H54 (cell line): ENCODE data around the gene LAPTM4A.
A peak's percentile ranks its signal among the peaks of the same experiment; 100 is the strongest.

Source experiments
- DNase-seq: peaks from one replicate; pipeline ENCODE4 v3.0.0; 2011; ENCODE audit warnings: low spot score, mixed read lengths; ENCODE audit not compliant: insufficient read length
- FAIRE-seq: peaks from 3 replicates; lab custom pipeline; 2011; peaks lifted over from hg19 to GRCh38; lab: Jason Lieb, UNC
- POLR2A ChIP-seq: IDR thresholded peaks from 2 replicates; pipeline ENCODE4 v1.6.1; 2011; ENCODE audit warnings: low read depth, mild to moderate bottlenecking, low read length

Gene LAPTM4A

DNA sequence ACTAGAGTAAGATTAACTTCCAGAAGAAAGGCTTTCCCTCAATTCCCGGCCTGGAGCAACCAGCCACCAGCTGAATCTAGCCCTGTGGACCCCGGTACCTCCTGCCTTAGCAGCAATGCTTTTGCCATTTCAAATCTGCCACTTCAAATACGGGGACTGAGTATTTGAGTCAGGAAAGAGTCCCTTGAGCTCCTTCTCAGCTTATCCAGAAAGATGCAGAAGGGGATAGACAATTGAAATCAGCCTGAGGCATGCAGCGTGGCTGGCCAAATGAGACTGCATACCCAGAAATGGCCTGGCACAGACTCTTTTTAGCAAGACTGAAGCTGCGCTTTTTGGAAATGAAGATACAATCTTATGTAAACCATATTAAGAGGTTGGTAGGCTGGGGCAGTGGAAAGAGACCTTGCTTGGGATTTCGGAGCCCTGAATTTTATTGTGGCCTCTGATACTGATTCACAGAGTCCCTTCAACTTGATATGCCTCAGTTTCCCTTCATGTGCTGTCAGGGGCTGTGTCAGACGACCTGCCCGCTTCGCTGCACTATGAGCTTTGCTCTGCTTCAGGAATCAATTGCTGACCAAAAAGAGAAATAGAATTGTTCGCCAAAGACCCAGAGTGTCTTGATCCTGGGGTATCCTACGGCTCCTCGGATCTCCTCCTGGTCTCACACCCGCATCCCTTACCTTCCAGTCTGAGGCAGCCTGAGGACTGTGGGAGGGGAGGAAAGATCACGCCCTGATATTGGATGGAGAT is 40.0 kb downstream of the LAPTM4A start:
- no peak for TF ChIP-seq POLR2A
- FAIRE-seq (no peak), DNase-seq (no peak)

DNA sequence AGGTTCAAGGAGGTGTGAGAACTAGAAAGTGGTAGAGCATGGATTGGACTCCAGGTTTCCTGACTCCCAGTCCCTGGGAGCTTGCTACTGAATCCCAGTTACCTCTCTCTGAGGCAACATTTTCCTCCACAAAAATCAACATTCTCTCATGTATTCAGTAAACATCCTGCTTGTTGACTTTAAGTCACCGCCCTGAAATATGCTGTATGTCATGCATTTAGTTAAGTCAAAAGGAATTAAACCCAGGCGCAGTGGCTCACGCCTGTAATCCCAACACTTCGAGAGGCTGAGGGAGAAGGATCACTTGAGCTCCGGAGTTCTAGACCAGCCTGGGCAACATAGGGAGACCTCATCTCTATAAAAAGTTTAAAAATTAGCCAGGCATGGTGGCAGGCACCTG is 42.7 kb downstream of the LAPTM4A start:
- FAIRE-seq (no peak), DNase-seq (no peak)
- TF ChIP-seq POLR2A: no peak

DNA sequence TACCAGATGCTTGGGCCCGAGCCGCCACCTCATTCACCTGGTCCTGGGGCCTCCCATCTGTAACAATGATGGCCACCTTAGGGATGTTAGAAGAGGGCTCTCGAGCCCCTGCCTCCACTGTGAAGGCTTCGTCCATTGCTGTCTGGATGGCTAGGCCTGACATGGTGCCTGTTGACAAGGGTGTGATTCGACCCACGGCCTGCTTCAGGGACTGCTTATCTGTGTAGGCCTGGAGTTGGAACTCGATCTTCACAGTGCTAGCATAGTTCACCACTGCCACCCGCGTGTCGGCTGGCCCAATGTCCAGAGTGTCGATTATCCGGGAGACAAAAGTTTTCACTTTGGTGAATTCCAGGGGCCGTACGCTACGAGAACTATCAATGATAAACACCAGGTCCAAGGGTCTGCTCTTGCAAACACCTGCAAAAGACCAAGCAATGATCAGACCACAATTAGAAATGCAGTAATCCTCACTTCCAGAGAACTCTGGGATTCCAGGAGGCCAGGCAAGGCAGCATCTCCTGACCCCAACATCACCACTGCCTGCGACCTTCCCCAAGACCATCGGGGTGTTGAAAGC is 45.4 kb downstream of the LAPTM4A start:
- FAIRE-seq: no peak
- DNase-seq: no peak
- no peak for TF ChIP-seq POLR2A

DNA sequence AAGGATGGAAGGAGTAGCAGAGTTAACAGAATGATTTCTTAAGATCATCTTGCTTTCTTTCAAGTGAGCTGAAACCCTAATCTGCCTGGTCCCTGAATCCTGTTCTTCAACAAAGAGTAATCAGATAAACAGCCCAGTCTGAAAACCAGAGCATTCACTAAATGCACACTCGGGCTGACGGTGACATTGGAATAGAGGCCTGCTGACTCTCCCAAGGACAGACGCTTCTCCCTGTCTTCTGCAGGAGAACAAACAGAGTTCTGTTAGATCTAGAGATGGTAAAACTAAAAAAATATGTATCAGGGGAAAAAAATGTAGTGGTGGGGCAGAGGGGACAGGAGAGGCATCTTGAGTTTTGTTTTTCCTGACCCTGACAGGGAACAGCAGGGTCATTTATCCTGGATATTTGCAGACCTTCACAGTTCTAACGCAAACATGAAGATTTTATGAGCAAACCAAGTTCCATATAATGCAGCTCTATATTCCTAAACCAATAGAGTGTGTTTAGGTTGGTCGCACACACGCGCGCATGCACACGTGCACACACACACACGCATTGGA is 46.3 kb downstream of the LAPTM4A start:
- no peak for TF ChIP-seq POLR2A
- DNase-seq (no peak), FAIRE-seq (no peak)

DNA sequence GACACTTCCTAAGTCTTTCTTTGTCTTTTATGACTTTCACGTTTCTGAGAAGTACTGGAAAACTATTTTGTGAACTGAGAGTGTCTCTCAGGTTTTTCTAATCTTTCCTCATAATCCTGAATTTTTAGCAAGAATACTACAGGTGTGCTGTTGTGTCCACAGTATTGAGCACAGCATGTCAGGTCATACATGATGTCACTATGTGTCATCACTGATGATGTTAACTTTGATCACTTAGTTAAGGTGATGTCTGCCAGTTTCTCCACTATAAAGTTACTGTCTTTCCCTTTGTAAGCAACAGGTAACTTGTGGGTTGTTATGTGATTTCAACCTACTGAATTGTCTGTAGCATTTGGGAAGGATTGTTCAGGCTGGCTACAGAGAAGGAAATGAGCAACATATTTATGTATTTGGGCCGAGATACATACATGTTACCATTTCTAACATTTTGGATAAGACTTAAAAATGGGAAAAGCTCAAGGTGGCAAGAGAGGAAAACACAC is 50.0 kb downstream of the LAPTM4A start:
- FAIRE-seq: no peak
- no peak for TF ChIP-seq POLR2A
- DNase-seq: no peak

DNA sequence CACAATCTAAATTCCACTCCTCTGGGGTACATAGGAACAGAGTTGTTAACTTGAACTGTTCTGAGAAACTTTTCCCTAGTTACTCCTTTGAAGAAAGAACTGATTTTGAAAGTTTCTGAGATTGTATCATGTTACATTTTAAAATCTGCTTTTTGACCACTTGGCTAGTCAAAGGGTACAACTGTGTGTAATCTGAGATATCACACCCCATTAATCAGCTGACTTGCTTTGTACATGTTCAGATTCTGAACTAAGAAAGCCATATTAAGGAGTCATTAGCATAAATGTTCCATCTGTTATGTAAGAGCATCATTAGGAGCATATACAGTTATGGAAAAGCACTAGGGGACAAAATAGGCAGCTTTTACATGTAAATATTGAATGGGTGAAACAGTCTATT is 57.7 kb downstream of the LAPTM4A start:
- FAIRE-seq: no peak
- no peak for TF ChIP-seq POLR2A
- DNase-seq: no peak

DNA sequence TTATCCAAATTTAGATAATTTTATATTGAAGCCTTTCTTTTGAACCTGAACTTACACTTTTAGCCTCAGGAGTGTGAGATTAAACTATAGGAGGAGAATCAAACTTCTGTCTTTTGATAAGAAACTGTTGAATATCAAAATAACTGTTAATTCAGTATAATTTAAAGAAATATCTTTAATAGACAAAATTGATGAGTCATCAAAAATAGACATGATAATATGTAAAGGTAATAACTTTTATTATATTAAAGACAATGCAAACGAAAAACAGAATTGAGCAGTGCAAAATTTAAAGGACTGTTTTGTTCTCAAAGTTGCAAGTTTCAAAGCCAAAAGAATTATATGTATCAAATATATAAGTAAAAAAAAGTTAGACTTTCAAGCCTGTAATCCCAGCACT is 59.5 kb downstream of the LAPTM4A start:
- FAIRE-seq (no peak), DNase-seq (no peak)
- TF ChIP-seq POLR2A: no peak

DNA sequence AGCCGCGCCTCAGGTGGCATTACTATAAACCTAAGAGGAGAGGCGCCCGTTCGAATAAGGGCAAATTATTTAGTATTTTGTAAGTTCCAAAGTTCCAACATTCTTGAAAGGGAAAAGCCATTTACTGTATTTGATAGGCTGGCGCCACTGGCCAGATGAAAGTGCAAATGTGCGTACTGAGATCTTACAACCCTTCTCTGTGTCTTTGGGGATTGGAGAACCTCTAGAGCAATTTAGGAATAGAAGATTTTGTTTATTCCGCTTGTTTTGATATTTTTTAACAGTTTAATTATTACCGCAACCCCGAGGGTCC is 61.1 kb downstream of the LAPTM4A start:
- FAIRE-seq: no peak

DNA sequence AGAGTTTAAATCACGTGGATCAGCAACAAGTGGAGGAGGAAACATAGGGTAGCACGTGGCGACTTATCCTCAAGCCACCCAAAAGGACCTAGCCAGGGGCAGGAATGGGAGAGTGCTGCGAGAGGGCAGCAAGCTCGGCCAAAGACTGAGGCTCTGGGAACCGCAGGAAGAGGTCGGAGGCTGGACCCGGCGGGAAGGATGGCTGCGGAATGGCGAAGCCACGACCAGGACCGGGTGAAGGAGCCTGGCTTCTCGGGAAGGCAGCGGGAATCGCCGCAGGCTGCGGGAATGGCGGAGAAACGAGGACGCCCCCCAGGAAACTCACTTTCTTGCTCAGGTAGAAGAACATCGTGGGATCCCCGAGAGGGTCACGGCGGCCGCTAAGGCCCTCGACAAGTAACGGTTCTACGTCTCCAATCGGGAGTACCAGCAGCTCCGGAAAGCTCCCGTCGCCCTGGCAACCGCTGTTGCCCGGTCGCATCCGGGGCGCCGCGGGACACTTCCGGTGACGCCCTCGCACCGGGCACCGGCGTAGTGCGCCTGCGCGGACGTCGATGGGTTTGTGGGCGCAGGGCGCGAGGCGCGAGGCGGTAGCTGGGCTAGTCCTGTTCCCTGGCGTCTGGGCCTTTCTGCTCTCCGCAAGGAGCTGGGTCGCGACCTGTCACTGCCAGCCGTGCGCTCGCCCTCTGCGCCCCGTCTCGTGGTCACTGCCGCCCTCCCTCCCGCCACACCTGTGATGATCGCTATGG is 61.6 kb downstream of the LAPTM4A start, which contains the start of gene WDR35:
Gene WDR35, minus strand, starts transcription at position 439 of the 749 bp plus-strand sequence. Its CDS starts 90 bp downstream, at position 349.
- FAIRE-seq: peak; percentile 95
- TF ChIP-seq POLR2A: peak; percentile 96
- DNase-seq: peak; percentile 94

More for the DNA sequence above, 61.1 kb downstream of the LAPTM4A start:
- TF ChIP-seq POLR2A: no peak
- DNase-seq: no peak

DNA sequence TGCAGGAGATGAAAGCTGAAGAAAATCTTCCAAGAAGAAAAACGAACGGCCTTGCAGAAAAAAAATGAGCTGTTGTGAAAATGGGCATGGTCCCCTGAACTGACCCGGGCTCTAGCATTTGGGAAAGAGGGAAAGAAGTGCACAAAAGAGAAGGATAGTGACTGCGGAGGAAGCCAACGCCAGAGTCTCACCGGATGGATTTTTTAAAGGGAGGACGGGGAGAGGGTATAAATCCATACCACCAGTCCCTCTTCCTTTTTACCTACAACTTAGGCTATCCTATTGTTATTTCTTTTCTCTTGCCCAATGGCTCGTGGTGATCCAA is 62.1 kb downstream of the LAPTM4A start:
- no peak for FAIRE-seq

DNA sequence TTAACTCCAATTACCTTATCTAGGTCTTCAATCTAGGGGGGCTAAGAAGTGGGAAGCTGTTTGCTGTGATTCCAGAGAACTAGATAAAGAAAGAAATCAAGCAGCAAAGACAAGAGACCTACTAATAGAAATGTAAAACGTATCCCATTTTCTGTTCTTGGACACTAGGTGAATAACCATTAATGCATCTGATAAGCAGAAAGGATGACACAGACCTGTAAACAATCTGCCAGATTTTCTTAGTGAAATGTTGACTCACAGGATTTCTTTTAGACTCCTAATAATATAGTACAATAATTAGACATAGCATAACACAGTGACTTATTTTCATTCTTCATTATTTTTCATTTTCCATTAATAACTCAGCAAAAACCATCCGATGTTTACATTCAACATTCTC is 62.8 kb downstream of the LAPTM4A start:
- DNase-seq: no peak
- no peak for TF ChIP-seq POLR2A
- FAIRE-seq: peak; percentile 15

More for the DNA sequence above, 62.1 kb downstream of the LAPTM4A start:
- no peak for TF ChIP-seq POLR2A
- DNase-seq: peak; percentile 9

DNA sequence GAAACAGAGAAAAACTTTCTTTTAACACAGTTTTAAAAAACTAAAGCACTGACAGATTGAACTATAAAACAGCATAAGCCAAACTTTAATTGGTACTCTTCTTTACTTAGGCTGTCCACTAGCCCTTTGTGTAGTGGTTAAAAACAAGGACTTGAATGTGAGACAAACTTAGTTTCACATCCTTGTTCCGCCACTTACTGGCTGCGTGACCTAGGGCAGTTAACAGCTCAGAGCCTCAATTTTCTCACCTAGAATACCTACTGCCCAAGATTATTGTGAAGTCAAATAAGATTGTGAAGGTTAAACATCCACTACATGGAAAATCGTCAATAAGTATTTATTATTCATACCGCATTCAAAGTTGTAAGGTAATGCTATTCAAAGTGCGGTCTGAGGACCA is 63.5 kb downstream of the LAPTM4A start:
- DNase-seq: no peak
- no peak for TF ChIP-seq POLR2A
- FAIRE-seq: no peak
